Tibial artery (tissue), 4 donors: ENCODE results near the gene TTC7B.
A peak's percentile ranks its signal among the peaks of the same experiment; 100 is the strongest.

Source experiments
- DNase-seq, 2 donors: peaks; one replicate each; pipeline ENCODE4 v3.0.0-alpha.2; 2019
- H3K27ac ChIP-seq, 2 donors: fragments of 200-600 bp; sonication (generic) in 1 of 2; 1 replicate in 1 of 2; 2 replicates in 1 of 2; pipeline ENCODE4 v1.5.1; 2018 to 2019; ENCODE audit warnings: mild to moderate bottlenecking in 1 of 2
- H3K27me3 ChIP-seq, 2 donors: fragments of 200-600 bp; sonication (generic) in 1 of 2; one replicate each; pipeline versions ENCODE4 v1.5.1 to v1.6.0; 2016 to 2019
- H3K36me3 ChIP-seq, 3 donors: fragments of 200-600 bp; sonication (generic) in 2 of 3; one replicate each; pipeline ENCODE4 v1.5.1; 2016 to 2019; ENCODE audit warnings: mild to moderate bottlenecking in 2 of 3
- H3K4me1 ChIP-seq, 4 donors: fragments of 200-600 bp; sonication (generic) in 2 of 4; 1 replicate in 3 of 4; 2 replicates in 1 of 4; pipeline ENCODE4 v1.5.1; 2016 to 2019
- H3K4me3 ChIP-seq, 2 donors: fragments of 200-600 bp; sonication (generic) in 1 of 2; 1 replicate in 1 of 2; 2 replicates in 1 of 2; pipeline ENCODE4 v1.5.1; 2018 to 2019; ENCODE audit warnings: mild to moderate bottlenecking in 2 of 2
- H3K9me3 ChIP-seq, 3 donors: fragments of 200-600 bp; sonication (generic) in 1 of 3; one replicate each; pipeline ENCODE4 v1.5.1; 2016 to 2019
- CTCF ChIP-seq, 2 experiments: fragments of 200-600 bp in 1 of 2; fragments of 450-650 bp in 1 of 2; IDR thresholded peaks; one replicate each; pipeline ENCODE4 v1.5.1; 2017 to 2019; ENCODE audit warnings: antibody characterized with exemption in 2 of 2, mild to moderate bottlenecking in 1 of 2, moderate library complexity in 1 of 2
- intact Hi-C: fragments of 100-400 bp; cut with DNase I; formaldehyde crosslinking; loops from one replicate; pipeline ENCODE4 v1.15.0; 2023; ENCODE audit warnings: low total_unique reads

Gene TTC7B

GRCh38 chr14:90728951-90729350 is 87.3 kb downstream of the TTC7B start:
- H3K27me3 ChIP-seq, result no peaks in the 10 kb centered on the region
- no peaks in the 10 kb centered on the region for H3K9me3 ChIP-seq
- no peak for TF ChIP-seq CTCF (IDR thresholded peaks at IDR 0.05)
- no peak overlapping the region for H3K4me3 ChIP-seq
- H3K4me1 ChIP-seq, result peaks cover 0 to 18% (median 11%) of the 10 kb centered on the region in 4 donors
- no peaks in the 10 kb centered on the region for H3K36me3 ChIP-seq
- intact Hi-C loops, result no loop called here
- H3K27ac ChIP-seq, result peak overlapping the region in 1 of 2 donors; percentile 11
- DNase-seq, result no peak

GRCh38 chr14:90727082-90727481 is 89.1 kb downstream of the TTC7B start:
- H3K36me3 ChIP-seq, result no peaks in the 10 kb centered on the region
- intact Hi-C loops, result no loop called here
- DNase-seq, result no peak
- no peaks in the 10 kb centered on the region for H3K9me3 ChIP-seq
- no peak overlapping the region for H3K4me3 ChIP-seq
- peak overlapping the region; percentile 32 to 57 for H3K27ac ChIP-seq
- peaks cover 0 to 18% (median 11%) of the 10 kb centered on the region in 4 donors for H3K4me1 ChIP-seq
- TF ChIP-seq CTCF (IDR thresholded peaks at IDR 0.05), result no peak
- no peaks in the 10 kb centered on the region for H3K27me3 ChIP-seq

GRCh38 chr14:90726656-90727055 is 89.6 kb downstream of the TTC7B start:
- peak; percentile 30 to 32 for TF ChIP-seq CTCF (IDR thresholded peaks at IDR 0.05)
- peak overlapping the region; percentile 32 to 57 for H3K27ac ChIP-seq
- H3K9me3 ChIP-seq, result no peaks in the 10 kb centered on the region
- intact Hi-C loops, result no loop called here
- H3K4me1 ChIP-seq, result peaks cover 0 to 18% (median 11%) of the 10 kb centered on the region in 4 donors
- DNase-seq, result peak; percentile 81 to 85
- H3K4me3 ChIP-seq, result no peak overlapping the region
- no peaks in the 10 kb centered on the region for H3K36me3 ChIP-seq
- H3K27me3 ChIP-seq, result no peaks in the 10 kb centered on the region

- Histone ChIP-seq H3K9me3 (no peaks in the 10 kb centered on the region), H3K4me3 (no peak overlapping the region), H3K4me1 (peaks cover 0 to 18% (median 11%) of the 10 kb centered on the region in 4 donors), H3K27me3 (no peaks in the 10 kb centered on the region), H3K27ac (no peak overlapping the region), H3K36me3 (no peaks in the 10 kb centered on the region)
- no peak for TF ChIP-seq CTCF (IDR thresholded peaks at IDR 0.05)
- no peak for DNase-seq
- intact Hi-C loops, result no loop called here
These were observed 91.4 kb downstream of the TTC7B start for GRCh38 chr14:90724866-90725265.

GRCh38 chr14:90722590-90722989 is 93.6 kb downstream of the TTC7B start:
- DNase-seq, result no peak
- Histone ChIP-seq H3K27ac (no peak overlapping the region), H3K4me1 (peaks cover 0 to 17% (median 9%) of the 10 kb centered on the region in 4 donors), H3K4me3 (no peak overlapping the region), H3K9me3 (no peaks in the 10 kb centered on the region), H3K27me3 (no peaks in the 10 kb centered on the region), H3K36me3 (no peaks in the 10 kb centered on the region)
- TF ChIP-seq CTCF (IDR thresholded peaks at IDR 0.05), result no peak
- intact Hi-C loops, result no loop called here
